NK-92 (cell line): ENCODE data around the gene CERS6.

Source experiments
- DNase-seq: peaks from one replicate; lab custom pipeline; 2025; ENCODE audit not compliant: unreplicated experiment; lab: John Stamatoyannopoulos, UW

Gene CERS6

DNA sequence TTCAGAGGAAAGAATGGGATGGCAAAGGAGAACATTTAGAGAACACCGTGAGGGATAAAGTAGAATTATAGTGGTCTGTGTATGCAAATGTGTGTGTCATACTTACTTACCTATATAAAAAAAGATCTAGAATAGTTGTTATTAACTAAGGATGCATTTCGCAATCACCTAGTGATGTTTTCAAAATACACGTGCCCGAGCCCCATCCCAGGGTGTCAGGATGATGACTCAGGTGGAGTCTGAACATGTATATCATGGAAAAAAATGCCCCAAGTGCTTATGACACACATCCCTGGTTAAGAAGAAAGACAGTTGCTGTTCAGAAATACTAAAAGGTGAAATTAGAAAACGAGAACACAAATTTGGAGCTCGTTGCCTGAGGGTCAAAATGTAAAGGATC is 109.0 kb downstream of the CERS6 start:
- no peak for DNase-seq

- no peak for DNase-seq
Observed at GRCh38 chr2:168565512-168565911, 109.4 kb downstream of the CERS6 start.

- DNase-seq, result no peak
Observed at GRCh38 chr2:168566974-168567665, 111.0 kb downstream of the CERS6 start.

- no peak for DNase-seq
Observed at GRCh38 chr2:168567836-168568235, 111.8 kb downstream of the CERS6 start.

DNA sequence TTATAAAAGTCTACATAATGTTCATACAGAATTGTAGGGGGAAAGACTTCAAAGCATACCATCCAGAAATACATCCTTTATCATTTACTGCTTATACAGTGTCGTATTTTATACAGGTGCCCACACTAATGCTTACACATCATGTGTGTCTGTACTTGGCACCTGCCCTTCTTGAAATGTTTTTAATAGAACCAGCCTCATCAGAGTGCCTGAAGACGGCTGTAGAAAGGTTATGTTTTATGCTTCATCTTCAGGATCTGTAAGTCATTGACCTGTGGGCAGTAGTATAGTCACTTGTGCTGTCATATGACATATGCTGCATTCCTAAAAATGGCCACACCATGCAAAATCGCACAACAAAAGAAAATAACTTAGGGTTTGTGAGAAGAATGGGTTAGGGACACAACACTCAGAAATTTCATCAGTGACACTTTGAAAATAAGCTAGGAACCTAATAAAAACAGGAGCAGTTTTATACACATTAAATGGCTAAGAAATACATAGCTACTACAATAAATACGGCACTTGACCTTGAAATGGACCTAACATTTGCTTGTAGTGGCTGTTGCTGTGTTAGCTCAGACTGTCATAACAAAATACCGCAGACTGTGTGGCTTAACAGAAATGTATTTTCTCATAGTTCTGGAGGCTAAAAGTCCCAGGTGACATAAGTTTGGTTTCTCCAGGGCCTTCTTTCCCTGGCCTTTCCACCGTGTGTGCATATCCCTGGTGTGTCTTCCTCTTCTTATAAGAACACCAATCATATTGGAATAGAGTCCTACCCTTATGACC is 112.6 kb downstream of the CERS6 start:
- DNase-seq, result no peak

- DNase-seq, result no peak
Observed at GRCh38 chr2:168571061-168571460, 115.0 kb downstream of the CERS6 start.

- no peak for DNase-seq
Observed at GRCh38 chr2:168573128-168573903, 117.2 kb downstream of the CERS6 start.

DNA sequence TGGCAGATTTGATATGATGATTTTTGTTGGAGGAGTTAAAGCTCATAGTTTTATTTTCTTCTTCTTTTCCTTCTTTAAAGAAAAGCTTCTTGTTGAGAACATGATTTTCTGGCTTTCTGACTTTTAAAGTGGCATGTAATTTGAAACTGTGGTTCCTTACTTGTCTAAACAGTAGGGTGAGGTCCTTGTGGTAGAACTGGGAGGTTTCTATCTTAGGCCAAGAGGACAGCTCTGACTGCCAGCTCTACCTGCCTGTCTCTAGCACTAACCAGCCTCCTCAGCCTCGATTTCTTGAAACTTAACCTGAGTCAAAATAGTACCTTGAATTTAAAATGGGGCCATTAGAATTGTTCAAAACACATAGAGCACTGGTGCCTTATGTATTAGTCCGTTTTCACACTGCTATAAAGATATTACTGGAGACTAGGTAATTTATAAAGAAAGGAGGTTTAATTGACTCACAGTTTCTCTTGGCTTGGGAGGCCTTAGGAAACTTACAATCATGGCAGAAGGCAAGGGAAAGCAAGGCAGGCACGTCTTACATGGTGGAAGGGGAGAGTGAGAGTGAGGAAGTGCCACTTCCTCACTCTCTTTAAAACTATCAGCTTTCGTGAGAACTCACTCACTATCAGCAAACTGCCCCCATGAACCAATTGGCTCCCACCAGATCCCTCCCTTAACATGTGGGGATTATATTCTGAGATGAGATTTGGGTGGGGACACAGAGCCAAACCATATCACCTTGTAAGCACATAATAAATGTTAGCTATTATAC is 119.0 kb downstream of the CERS6 start:
- DNase-seq, result no peak

GRCh38 chr2:168577885-168578284 is 121.8 kb downstream of the CERS6 start:
- no peak for DNase-seq

DNA sequence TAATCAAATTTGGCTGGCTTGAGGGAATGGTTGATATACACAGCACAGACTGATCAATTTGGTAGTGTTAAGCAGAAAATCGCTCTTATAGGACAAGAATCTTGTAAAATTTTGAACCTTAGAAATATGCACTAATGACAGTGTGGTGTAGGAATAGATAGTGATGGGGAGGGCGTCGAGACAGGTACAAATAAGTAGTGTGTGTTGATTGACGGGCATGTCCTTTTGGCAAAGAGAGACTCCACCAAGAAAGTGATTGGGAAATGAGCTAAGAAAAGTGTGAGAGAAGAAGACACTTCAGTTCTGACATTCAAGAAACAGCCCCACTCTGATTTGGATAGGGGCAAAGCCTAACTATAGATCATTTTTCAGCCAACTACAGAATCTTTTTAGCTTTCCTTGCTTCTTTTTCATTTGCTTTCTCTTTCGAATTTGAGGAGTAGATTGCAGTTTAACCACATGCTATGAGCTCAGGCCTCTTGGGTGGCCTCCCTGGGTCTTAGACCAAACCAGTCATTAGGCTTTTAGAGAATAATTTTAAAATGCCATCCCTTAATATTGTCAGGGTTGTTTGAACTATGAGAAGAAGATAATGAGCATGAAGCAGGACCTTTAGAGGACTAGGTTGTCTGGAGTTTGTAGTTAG is 127.1 kb downstream of the CERS6 start:
- no peak for DNase-seq

- no peak for DNase-seq
Observed at GRCh38 chr2:168583710-168584521, 127.8 kb downstream of the CERS6 start.

DNA sequence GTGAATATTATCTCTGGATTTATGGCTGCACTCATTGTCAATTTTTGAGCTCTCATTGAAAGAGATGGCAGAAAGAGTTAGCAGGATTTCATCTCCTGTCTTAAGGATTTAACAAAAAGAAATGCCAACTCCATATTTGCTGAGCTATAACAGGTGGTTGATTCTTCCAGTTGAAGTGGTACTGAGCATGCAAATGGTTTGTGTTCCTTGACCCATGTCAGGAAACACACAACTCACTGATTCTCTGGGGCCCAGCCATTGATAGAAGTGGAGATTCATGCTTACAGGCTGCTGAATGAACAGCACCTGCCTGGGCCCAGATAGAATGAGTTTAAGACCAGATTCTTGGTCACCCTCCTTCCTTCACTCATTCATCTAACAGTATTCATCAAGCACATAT is 128.8 kb downstream of the CERS6 start:
- DNase-seq, result no peak

GRCh38 chr2:168585700-168586099 is 129.6 kb downstream of the CERS6 start:
- no peak for DNase-seq

- DNase-seq, result no peak
Observed at GRCh38 chr2:168587307-168587706, 131.2 kb downstream of the CERS6 start.

GRCh38 chr2:168589236-168590211 is 133.5 kb downstream of the CERS6 start:
- DNase-seq, result no peak

GRCh38 chr2:168592181-168592831 is 136.2 kb downstream of the CERS6 start:
- no peak for DNase-seq

- no peak for DNase-seq
Observed at GRCh38 chr2:168593713-168594112, 137.6 kb downstream of the CERS6 start.

DNA sequence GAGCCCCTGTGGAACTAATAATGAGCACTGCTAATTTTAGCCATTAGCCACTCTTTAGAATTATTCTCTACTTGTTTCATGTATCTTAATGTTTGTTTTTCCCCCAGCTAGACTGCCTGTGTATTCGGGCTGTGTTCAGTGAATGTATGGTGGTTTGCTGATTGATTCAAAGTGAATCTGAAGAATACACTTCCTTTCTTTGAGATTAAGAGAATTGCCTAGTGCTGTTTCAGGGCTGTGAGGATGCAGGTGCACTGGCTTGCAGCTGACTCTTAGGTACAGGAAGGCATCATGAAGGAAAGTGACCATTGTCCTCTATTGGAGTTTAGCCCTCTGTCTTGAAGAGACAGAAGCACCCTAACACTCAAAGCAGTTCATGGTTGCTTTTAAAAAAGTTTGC is 138.7 kb downstream of the CERS6 start:
- DNase-seq, result no peak
